HG03442 (cell line): Measurements from ENCODE around the gene EAF1.
"Not testable (repeated sequence)": the region's sequence is repeated elsewhere in the genome, so short reads cannot be mapped to it uniquely, and the experiment has no call there.

Experiments used
- ATAC-seq: cut with Tn5 transposase; IDR thresholded peaks from one replicate; pipeline ENCODE4 v1.9.1; 2021; ENCODE audit warnings: mild to moderate bottlenecking, moderate library complexity; ENCODE audit not compliant: unreplicated experiment

The EAF1 gene

DNA sequence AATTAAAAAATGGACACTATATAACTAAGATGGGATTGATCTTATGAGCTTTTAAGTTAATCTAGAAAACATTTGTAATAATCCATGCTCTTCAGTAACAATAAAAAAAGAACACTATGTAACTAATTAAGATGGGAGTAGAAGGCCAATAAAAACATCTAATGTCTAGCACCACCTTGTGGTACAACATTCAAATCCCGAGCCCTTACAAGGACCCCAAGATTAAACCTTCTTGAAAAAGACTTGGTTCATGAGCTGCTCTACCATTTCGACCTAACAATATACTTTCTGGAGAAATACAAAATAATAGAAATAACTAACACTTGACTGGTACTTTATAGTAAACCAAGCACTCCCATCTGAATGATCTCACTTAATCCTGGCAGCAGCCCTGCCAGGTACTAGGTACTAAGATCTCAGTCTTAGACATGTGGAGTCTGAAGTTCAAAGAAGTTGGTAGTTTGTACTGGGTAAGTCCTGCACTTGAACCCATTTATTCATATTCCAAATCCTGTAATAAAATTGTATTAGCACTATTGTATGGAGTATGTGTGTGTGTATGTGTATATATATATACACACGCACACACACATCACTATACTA, 21.8 kb upstream of the EAF1 start:
- no peak for ATAC-seq

GRCh38 chr3:15409239-15409638, 18.2 kb upstream of the EAF1 start:
- ATAC-seq = no peak

DNA sequence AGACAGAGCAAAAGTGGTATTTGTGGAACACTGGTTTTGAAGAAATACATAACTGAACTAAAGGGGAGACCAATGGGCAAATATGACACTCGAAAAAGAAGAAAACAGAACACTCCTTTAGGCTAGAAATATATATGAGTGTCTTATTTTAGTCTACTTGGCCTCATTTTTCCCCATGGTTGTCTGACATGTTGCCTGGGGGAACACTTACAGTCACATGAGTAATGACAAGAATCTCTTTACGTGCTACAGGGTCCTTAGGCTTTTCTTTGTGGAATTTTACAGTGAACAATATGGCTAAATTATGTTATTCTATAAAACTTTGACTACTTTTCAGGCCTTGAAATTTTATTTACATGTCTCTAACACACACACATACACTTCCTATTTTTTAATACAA, 17.6 kb upstream of the EAF1 start:
- ATAC-seq = no peak

DNA sequence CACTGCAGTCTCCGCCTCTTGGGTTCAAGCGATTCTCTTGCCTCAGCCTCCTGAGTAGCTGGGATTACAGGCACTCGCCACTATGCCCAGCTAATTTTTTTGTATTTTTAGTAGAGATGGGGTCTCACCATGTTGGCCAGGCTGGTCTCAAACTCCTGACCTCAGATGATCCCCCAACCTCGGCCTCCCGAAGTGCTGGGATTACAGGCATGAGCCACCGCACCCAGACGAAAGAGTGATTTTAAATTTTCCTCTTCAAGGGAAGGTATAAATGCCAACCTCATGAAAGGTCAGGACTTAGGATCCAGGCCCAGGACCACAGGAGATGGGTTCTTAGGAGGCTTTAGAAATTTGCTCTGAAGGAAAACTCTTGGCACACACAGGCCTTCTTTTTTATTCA, 16.4 kb upstream of the EAF1 start:
- ATAC-seq = not testable (repeated sequence)

- no peak for ATAC-seq
These were observed 6.5 kb upstream of the EAF1 start for GRCh38 chr3:15420871-15421270.

DNA sequence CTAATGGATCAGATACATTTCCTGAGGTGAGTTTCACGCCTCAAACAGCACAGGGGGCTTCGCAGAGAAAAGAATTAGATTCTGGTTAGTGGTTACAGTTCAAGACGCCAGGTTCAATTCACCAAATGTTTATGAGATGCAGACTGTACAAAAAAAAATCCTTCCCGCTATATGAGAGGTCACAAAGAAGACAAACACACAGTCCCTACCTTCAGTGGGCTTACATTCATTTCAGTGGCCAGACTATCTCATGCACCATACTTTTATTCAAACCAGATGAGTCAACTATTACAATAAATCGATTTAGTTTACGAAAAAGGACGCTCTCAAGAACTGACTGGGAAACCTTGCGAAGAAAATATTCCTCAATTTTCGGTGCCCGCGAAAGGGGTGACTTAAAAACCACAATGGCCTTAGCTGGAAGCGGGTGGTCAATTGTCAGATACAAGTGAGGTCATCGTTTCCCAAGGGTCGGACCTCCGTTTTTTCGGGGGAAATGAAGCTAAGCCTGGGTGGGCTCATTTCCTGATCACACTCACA, 749 bp upstream of the EAF1 start:
- ATAC-seq = no peak

- ATAC-seq = no peak
These were observed 583 bp downstream of the EAF1 start for GRCh38 chr3:15427981-15428380.

- no peak for ATAC-seq
These were observed 1.1 kb downstream of the EAF1 start for GRCh38 chr3:15428539-15428938.

- no peak for ATAC-seq
These were observed 1.7 kb downstream of the EAF1 start for GRCh38 chr3:15429080-15429479.

GRCh38 chr3:15430624-15431023, 3.2 kb downstream of the EAF1 start:
- no peak for ATAC-seq

DNA sequence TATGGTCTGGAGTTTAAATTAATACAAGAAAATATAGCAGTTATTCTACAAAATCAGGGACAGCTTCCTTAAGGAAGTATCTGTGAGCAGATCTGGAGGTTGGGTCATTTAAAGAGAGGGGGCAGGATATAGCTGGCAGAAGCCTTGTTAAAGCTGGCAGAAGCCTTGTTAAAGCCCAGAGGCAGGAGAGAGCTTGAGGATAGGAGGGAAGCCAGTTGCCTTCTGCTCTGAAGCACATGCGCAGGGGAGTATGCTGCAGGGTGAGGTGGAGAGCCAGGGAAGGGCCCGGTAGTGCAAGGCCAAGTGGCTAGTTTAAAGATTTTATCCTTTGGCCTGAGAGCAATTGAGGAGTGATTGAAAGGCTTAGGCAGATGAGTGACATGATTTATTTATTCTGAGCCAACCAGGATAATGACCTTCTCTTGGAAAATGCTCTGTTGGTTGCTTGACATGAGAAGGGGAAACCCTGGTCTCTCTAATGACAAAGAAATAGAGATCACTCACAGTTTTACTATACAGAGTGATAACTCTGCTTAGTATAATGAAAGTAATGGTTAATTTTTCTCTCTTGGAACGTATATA, 3.9 kb downstream of the EAF1 start:
- no peak for ATAC-seq

GRCh38 chr3:15433531-15433930, 6.1 kb downstream of the EAF1 start:
- no peak for ATAC-seq

- no peak for ATAC-seq
These were observed 7.4 kb downstream of the EAF1 start for GRCh38 chr3:15434756-15435155.

DNA sequence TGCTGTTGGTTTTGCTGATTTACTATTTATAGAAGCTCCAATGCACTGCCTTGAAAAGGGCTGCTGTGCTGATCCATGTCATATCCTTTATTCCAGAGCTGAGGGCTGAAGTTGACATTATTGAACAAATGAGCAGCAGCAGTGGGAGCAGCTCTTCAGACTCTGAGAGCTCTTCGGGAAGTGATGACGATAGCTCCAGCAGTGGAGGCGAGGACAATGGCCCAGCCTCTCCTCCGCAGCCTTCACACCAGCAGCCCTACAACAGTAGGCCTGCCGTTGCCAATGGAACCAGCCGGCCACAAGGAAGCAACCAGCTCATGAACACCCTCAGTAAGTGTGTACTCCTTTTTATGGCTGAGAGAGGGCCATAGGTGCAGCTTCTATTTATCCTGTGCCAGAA, 8.8 kb downstream of the EAF1 start:
- ATAC-seq = no peak

- ATAC-seq = no peak
These were observed 11.6 kb downstream of the EAF1 start for GRCh38 chr3:15438983-15439382.

- ATAC-seq = no peak
These were observed 12.1 kb downstream of the EAF1 start for GRCh38 chr3:15439476-15439875.

GRCh38 chr3:15440891-15441290, 13.5 kb downstream of the EAF1 start:
- no peak for ATAC-seq

DNA sequence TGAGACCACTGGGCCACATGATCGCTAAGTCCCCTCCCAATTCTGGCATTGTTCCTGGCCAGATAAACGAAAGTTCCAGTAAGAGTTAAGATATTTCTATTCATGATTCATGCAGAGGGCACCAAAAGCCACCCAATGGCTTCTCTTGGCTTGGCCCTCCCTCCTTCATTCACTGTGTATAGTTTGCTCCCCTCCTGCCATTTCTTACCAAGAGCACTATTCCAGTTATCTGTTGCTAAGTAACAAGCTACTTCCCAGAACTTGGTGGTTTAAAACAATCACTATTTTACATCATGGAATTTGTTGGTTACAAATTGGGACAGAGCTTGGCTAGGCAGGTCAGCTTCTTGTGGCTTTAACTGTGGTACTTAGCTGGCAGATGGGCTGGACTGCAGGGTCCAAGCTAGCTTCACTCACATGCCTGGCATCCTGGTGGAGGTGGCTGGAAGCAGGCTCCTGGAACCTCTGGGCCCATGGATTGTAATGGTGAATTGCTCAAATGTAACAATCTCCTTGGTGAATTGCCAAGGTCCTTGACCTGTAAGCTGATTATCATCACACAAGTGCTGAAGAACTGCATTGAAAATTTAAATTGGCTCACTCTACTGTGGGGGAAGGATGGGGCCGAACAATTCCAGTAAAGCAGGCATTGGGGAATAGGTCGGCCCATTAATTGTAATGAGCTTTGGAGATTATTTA, 16.6 kb downstream of the EAF1 start:
- ATAC-seq = no peak

GRCh38 chr3:15449489-15450224, 22.3 kb downstream of the EAF1 start:
- no peak for ATAC-seq

GRCh38 chr3:15450438-15451215, 23.2 kb downstream of the EAF1 start:
- ATAC-seq = no peak
